Peyer's patch (tissue), 4 donors: ENCODE measurements around the gene TMEM120A. TPM values are rescaled to one million over a fixed set of nuclear protein-coding genes. Genes with fewer than 3 reads are reported as not detected.

ENCODE experiments used
- DNase-seq, 3 donors: peaks; one replicate each; pipeline ENCODE4 v3.0.0-alpha.2; 2017 to 2019
- H3K27ac ChIP-seq, 4 donors: fragments of 200-600 bp; sonication (generic); one replicate each; pipeline ENCODE4 v1.5.1; 2016 to 2019
- H3K27me3 ChIP-seq, 2 donors: fragments of 200-600 bp; sonication (generic); one replicate each; pipeline ENCODE4 v1.5.1; 2019
- H3K36me3 ChIP-seq, 3 donors: fragments of 200-600 bp; sonication (generic); one replicate each; pipeline ENCODE4 v1.5.1; 2016 to 2019
- H3K4me1 ChIP-seq, 4 donors: fragments of 200-600 bp; sonication (generic); one replicate each; pipeline ENCODE4 v1.5.1; 2016 to 2019
- H3K4me3 ChIP-seq, 4 donors: fragments of 200-600 bp; sonication (generic); 1 replicate in 3 of 4; 2 replicates in 1 of 4; pipeline ENCODE4 v1.5.1; 2016 to 2019; ENCODE audit warnings: mild to moderate bottlenecking in 1 of 4
- H3K9me3 ChIP-seq, 4 donors: fragments of 200-600 bp; sonication (generic); one replicate each; pipeline ENCODE4 v1.5.1; 2016 to 2019; ENCODE audit warnings: mild to moderate bottlenecking in 1 of 4
- POLR2A ChIP-seq, 2 donors: fragments of 450-650 bp; IDR thresholded peaks; one replicate each; pipeline ENCODE4 v1.5.1; 2017; ENCODE audit warnings: antibody characterized with exemption in 2 of 2, mild to moderate bottlenecking in 2 of 2, moderate library complexity in 2 of 2
- total RNA-seq, 4 donors: library from RNA; depleted of rRNA; stranded (reverse); fragments of >200 nt; gene quantifications; one replicate each; pipeline ENCODE4 v1.1.0, GENCODE V29; 2016
- TF ChIP-seq, protein P1 (sequence below), 6 experiments: fragments of 450-650 bp in 4 of 6; fragments of 200-600 bp in 2 of 6; sonication (generic) in 1 of 6; IDR thresholded peaks; one replicate each; pipeline ENCODE4 v1.5.1; 2017 to 2019; ENCODE audit warnings: antibody characterized with exemption in 6 of 6, mild to moderate bottlenecking in 3 of 6, moderate library complexity in 1 of 6

Gene TMEM120A
- total RNA-seq, 4 donors from 2014 or later: 62.7 to 116 (median 101) TPM

DNA sequence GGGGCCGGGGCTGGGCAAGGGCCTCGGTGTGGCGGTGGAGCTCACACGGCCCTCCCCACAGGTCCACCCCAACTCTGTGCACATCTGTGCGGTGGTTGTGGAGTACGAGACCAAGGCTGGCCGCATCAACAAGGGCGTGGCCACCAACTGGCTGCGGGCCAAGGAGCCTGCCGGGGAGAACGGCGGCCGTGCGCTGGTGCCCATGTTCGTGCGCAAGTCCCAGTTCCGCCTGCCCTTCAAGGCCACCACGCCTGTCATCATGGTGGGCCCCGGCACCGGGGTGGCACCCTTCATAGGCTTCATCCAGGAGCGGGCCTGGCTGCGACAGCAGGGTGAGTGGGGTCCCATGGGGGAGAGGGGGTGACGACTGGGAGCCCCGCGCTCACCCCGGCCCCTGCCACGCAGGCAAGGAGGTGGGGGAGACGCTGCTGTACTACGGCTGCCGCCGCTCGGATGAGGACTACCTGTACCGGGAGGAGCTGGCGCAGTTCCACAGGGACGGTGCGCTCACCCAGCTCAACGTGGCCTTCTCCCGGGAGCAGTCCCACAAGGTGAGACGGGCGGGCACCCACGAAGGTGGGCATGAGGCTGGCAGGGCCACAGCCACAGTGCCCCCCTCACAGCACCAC lies 8.8 kb downstream of the TMEM120A start:
- Histone ChIP-seq H3K4me3 (no peak overlapping the region), H3K4me1 (peaks cover 0 to 26% (median 0%) of the 10 kb centered on the region in 4 donors), H3K9me3 (no peaks in the 10 kb centered on the region), H3K27me3 (no peaks in the 10 kb centered on the region), H3K27ac (peak overlapping the region in 1 of 4 donors; percentile 46), H3K36me3 (peaks cover 0 to 78% (median 3%) of the 10 kb centered on the region in 3 donors)
- DNase-seq: peak in 1 of 3 donors; percentile 82
- TF ChIP-seq, protein P1, sequence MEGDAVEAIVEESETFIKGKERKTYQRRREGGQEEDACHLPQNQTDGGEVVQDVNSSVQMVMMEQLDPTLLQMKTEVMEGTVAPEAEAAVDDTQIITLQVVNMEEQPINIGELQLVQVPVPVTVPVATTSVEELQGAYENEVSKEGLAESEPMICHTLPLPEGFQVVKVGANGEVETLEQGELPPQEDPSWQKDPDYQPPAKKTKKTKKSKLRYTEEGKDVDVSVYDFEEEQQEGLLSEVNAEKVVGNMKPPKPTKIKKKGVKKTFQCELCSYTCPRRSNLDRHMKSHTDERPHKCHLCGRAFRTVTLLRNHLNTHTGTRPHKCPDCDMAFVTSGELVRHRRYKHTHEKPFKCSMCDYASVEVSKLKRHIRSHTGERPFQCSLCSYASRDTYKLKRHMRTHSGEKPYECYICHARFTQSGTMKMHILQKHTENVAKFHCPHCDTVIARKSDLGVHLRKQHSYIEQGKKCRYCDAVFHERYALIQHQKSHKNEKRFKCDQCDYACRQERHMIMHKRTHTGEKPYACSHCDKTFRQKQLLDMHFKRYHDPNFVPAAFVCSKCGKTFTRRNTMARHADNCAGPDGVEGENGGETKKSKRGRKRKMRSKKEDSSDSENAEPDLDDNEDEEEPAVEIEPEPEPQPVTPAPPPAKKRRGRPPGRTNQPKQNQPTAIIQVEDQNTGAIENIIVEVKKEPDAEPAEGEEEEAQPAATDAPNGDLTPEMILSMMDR (IDR thresholded peaks at IDR 0.05): no peak
- TF ChIP-seq POLR2A (IDR thresholded peaks at IDR 0.05): no peak

GRCh38 chr7:75985009-75985517 lies 9.3 kb downstream of the TMEM120A start:
- DNase-seq: no peak
- H3K9me3 ChIP-seq: no peaks in the 10 kb centered on the region
- no peak overlapping the region for H3K4me3 ChIP-seq
- H3K4me1 ChIP-seq: peaks cover 0 to 23% (median 0%) of the 10 kb centered on the region in 4 donors
- H3K27ac ChIP-seq: peak overlapping the region in 1 of 4 donors; percentile 46
- TF ChIP-seq, protein P1 (IDR thresholded peaks at IDR 0.05): no peak
- no peak for TF ChIP-seq POLR2A (IDR thresholded peaks at IDR 0.05)
- peaks cover 0 to 83% (median 3%) of the 10 kb centered on the region in 3 donors for H3K36me3 ChIP-seq
- no peaks in the 10 kb centered on the region for H3K27me3 ChIP-seq

DNA sequence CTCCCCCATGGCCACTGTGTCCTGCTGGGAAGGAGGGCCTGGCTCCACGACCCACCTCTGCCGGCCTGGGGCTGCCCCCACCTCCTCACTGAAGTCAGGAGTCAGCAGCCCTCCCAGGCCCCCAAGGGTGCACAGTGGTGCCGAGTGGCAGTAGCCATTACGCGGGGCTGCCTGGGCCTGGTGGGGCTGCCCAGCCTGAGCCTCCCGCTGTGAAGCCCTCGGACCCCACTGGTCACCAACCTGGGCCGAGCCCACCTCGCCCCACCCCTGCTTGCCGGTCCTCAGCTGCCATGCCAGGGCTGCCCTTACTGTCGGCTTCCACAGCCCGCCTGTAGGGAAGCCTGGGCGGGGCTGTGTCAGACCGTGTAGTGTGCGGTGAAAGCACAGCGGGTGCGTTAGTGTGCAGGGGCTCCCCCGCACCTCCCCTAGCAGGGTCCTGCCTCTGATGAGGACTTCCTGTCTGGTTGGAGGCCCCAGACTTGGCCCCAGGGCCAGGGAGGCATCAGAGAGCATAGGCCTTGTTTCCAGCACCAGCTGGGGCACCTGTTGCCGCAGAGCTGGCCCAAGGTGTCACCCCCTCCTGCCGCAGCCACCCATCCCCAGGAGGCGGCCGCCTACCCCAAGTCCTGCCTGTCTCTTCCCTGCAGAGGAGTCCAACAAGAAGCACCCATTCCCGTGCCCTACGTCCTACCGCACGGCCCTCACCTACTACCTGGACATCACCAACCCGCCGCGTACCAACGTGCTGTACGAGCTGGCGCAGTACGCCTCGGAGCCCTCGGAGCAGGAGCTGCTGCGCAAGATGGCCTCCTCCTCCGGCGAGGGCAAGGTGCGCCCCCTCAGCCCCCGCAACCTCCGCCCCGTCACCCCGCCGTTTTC lies 10.0 kb downstream of the TMEM120A start:
- Histone ChIP-seq H3K36me3 (peaks cover 0 to 90% (median 3%) of the 10 kb centered on the region in 3 donors), H3K9me3 (no peaks in the 10 kb centered on the region), H3K4me3 (no peak overlapping the region), H3K27ac (peak overlapping the region in 1 of 4 donors; percentile 1), H3K4me1 (peaks cover 0 to 27% (median under 1%) of the 10 kb centered on the region in 4 donors), H3K27me3 (no peaks in the 10 kb centered on the region)
- TF ChIP-seq POLR2A (IDR thresholded peaks at IDR 0.05): no peak
- TF ChIP-seq, protein P1 (IDR thresholded peaks at IDR 0.05): no peak
- no peak for DNase-seq

- H3K4me1 ChIP-seq: peaks cover 0 to 30% (median 4%) of the 10 kb centered on the region in 4 donors
- TF ChIP-seq, protein P1 (IDR thresholded peaks at IDR 0.05): no peak
- TF ChIP-seq POLR2A (IDR thresholded peaks at IDR 0.05): no peak
- no peak overlapping the region for H3K4me3 ChIP-seq
- H3K27me3 ChIP-seq: no peaks in the 10 kb centered on the region
- no peak for DNase-seq
- H3K9me3 ChIP-seq: no peaks in the 10 kb centered on the region
- peaks cover 0 to 93% (median 3%) of the 10 kb centered on the region in 3 donors for H3K36me3 ChIP-seq
- H3K27ac ChIP-seq: peak overlapping the region in 1 of 4 donors; percentile 1
Measured at GRCh38 chr7:75983471-75984129, 10.8 kb downstream of the TMEM120A start.
